Fibroblast of pulmonary artery (primary cell): ENCODE measurements around the gene ACADVL.
A peak's percentile ranks its signal among the peaks of the same experiment; 100 is the strongest.

Experiments
- DNase-seq: peaks from one replicate; pipeline ENCODE4 v3.0.0-alpha.2; 2010; ENCODE audit warnings: low read depth
- H3K4me3 ChIP-seq: replicated peaks from 2 replicates; pipeline ENCODE4 v1.5.1; 2011; ENCODE audit warnings: low read depth, mild to moderate bottlenecking, control low read depth, low read length, moderate library complexity
- TF ChIP-seq, protein P1 (sequence below): IDR thresholded peaks from 2 replicates; pipeline ENCODE4 v1.5.1; 2011; ENCODE audit warnings: mild to moderate bottlenecking, control low read depth, low read length, inconsistent platforms; ENCODE audit errors: missing control alignments

The ACADVL gene

GRCh38 chr17:7249830-7250229, 30.1 kb downstream of the ACADVL start:
- H3K4me3 ChIP-seq, result peak overlapping the region; percentile 73
- no peak for DNase-seq
- TF ChIP-seq, protein P1, sequence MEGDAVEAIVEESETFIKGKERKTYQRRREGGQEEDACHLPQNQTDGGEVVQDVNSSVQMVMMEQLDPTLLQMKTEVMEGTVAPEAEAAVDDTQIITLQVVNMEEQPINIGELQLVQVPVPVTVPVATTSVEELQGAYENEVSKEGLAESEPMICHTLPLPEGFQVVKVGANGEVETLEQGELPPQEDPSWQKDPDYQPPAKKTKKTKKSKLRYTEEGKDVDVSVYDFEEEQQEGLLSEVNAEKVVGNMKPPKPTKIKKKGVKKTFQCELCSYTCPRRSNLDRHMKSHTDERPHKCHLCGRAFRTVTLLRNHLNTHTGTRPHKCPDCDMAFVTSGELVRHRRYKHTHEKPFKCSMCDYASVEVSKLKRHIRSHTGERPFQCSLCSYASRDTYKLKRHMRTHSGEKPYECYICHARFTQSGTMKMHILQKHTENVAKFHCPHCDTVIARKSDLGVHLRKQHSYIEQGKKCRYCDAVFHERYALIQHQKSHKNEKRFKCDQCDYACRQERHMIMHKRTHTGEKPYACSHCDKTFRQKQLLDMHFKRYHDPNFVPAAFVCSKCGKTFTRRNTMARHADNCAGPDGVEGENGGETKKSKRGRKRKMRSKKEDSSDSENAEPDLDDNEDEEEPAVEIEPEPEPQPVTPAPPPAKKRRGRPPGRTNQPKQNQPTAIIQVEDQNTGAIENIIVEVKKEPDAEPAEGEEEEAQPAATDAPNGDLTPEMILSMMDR, result no peak

- TF ChIP-seq, protein P1, result no peak
- peak overlapping the region; percentile 73 for H3K4me3 ChIP-seq
- peak; percentile 25 for DNase-seq
These were observed 31.2 kb downstream of the ACADVL start for GRCh38 chr17:7250695-7251627.

GRCh38 chr17:7251661-7252175, 32.0 kb downstream of the ACADVL start, which contains the start of gene CTDNEP1:
Gene CTDNEP1, minus strand, starts transcription at chr17:7251734. Its CDS starts 438 bp downstream, at chr17:7251296.
- TF ChIP-seq, protein P1, result no peak
- DNase-seq, result peak; percentile 100
- H3K4me3 ChIP-seq, result peak within 1 kb of the TSS; percentile 73

DNA sequence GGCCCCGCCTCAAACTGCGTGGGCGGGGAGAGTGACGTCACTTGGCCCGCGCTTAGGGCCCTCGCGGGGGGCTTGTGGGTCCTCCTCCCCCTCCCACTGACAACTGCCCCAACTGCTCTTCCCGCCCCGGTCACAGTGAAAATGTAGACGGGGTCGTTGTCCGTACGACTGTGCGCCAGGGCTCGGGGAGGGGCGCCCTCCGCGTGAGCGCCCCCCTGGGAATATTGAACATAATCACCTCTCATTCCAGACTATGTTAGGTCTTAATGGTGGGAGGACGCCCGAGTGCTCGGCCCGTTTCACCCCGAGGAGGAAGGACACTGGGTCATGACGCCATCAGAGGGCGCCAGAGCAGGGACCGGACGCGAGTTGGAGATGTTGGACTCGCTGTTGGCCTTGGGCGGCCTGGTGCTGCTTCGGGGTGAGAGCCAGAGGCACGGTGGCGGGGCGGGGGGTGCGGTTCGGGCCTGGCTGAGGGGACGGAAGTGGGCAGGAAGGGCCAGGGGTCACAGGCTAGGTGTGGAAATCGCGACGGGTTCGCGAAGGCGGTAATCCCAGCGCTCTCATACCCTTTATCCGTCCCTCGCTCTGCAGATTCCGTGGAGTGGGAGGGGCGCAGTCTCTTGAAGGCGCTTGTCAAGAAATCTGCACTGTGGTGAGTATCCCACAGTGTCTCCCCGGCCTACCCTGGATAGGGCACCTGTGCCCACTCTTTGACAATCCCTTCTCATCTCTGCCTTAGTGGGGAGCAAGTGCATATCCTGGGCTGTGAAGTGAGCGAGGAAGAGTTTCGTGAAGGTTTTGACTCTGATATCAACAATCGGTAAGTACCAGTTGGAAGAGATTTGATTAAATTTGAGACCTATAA, 32.7 kb downstream of the ACADVL start, which contains the start of gene ELP5:
Gene ELP5 (plus strand): TSS at position 40 of the 868 bp plus-strand sequence. CDS start 336 bp downstream, at position 376.
- DNase-seq, result peak; percentile 96

DNA sequence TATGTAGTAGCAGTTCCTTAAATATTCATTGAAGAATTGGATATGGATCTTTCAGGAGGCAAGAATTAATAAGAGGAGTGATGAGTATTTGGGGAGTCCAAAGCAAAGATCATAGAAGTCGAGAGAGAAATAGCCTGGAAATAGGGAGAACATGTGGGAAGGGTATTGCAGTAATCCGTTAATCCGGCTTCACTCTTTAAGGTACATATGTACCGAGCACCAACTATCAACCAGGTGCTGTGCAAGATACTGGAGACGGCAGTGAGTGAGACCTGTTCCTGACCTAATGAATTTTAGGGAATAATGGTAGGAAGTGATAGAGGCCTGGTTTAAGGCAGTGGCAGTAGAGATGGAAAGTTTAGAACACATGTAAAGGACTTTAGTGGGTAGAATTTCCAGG, 33.3 kb downstream of the ACADVL start:
- no peak for DNase-seq
- TF ChIP-seq, protein P1, result no peak
- H3K4me3 ChIP-seq, result peak overlapping the region; percentile 73

More for the DNA sequence above, 32.7 kb downstream of the ACADVL start, which contains the start of gene ELP5:
- peak within 1 kb of the TSS; percentile 73 for H3K4me3 ChIP-seq
- TF ChIP-seq, protein P1, result no peak

- no peak for DNase-seq
- TF ChIP-seq, protein P1, result no peak
- no peak overlapping the region for H3K4me3 ChIP-seq
These were observed 34.8 kb downstream of the ACADVL start for GRCh38 chr17:7254511-7254910.
